KMS-11 (cell line): ENCODE results near the gene DPP10.

Source experiments
- H2AFZ ChIP-seq: fragments of 200-600 bp; sonication (generic); 2 replicates; pipeline ENCODE4 v1.6.1; 2016; ENCODE audit warnings: antibody characterized with exemption, mixed run types, low read depth
- H3K27ac ChIP-seq: fragments of 200-600 bp; sonication (generic); 2 replicates; pipeline ENCODE4 v1.6.1; 2016; ENCODE audit warnings: mild to moderate bottlenecking, mixed run types
- H3K27me3 ChIP-seq: fragments of 200-600 bp; sonication (generic); 2 replicates; pipeline ENCODE4 v1.6.1; 2017; ENCODE audit warnings: mild to moderate bottlenecking, low read depth, mixed run types, moderate library complexity; ENCODE audit not compliant: insufficient read depth
- H3K36me3 ChIP-seq: fragments of 200-600 bp; sonication (generic); 2 replicates; pipeline ENCODE4 v1.6.1; 2017; ENCODE audit warnings: mild to moderate bottlenecking, mixed run types; ENCODE audit not compliant: insufficient read depth
- H3K4me1 ChIP-seq: fragments of 200-600 bp; sonication (generic); 2 replicates; pipeline ENCODE4 v1.6.1; 2016; ENCODE audit warnings: mild to moderate bottlenecking, low read depth, mixed run types; ENCODE audit not compliant: poor library complexity, severe bottlenecking
- H3K4me2 ChIP-seq: fragments of 200-600 bp; sonication (generic); 2 replicates; pipeline ENCODE4 v1.7.0; 2016; ENCODE audit warnings: mild to moderate bottlenecking, mixed run types
- H3K4me3 ChIP-seq: fragments of 200-600 bp; sonication (generic); IDR thresholded peaks from 2 replicates; pipeline ENCODE4 v1.6.1; 2017; ENCODE audit warnings: low read depth, low read length, mixed read lengths; ENCODE audit not compliant: insufficient read depth
- H3K79me2 ChIP-seq: fragments of 200-600 bp; sonication (generic); 2 replicates; pipeline ENCODE4 v1.6.1; 2016; ENCODE audit warnings: low read depth, mixed run types; ENCODE audit not compliant: insufficient read depth
- H3K9ac ChIP-seq: fragments of 200-600 bp; sonication (generic); 2 replicates; pipeline ENCODE4 v1.6.1; 2016; ENCODE audit warnings: mild to moderate bottlenecking, mixed run types
- H4K20me1 ChIP-seq: fragments of 200-600 bp; sonication (generic); 2 replicates; pipeline ENCODE4 v1.6.1; 2016; ENCODE audit warnings: mild to moderate bottlenecking, mixed run types; ENCODE audit not compliant: insufficient read depth
- TF ChIP-seq, protein P1 (sequence below): fragments of 200-600 bp; sonication (generic); conservative IDR thresholded peaks from 2 replicates; pipeline ENCODE4 v1.6.1; 2017; ENCODE audit warnings: low read depth, mild to moderate bottlenecking, antibody characterized with exemption, low read length, moderate library complexity, mixed read lengths

The DPP10 gene

DNA sequence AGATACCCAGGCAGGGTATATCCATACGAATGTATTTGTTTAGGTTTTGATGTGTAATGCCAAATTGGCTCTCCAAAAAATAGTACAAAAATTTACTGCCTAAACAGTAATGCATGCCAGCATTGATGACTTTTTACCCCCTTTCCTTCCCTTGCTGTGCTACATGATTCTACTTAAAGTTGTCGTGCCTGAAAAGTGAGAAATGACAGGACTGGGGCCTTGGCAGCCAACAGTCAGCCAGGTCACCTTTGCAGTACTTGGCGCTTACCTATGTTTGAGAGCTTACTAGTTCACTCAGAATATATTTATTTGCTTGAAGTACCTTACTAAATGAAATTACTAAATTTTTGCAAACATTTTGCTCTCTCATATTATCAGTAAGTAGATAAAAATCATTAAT lies 1329.1 kb downstream of the DPP10 start:
- Histone ChIP-seq H3K4me1 (no peaks in the 10 kb centered on the region), H3K27me3 (no peaks in the 10 kb centered on the region), H3K9ac (no peak overlapping the region), H2AFZ (no peak overlapping the region), H3K4me2 (no peak overlapping the region), H3K79me2 (no peaks in the 10 kb centered on the region), H3K36me3 (no peaks in the 10 kb centered on the region), H4K20me1 (no peaks in the 10 kb centered on the region), H3K27ac (no peak overlapping the region), H3K4me3 (no peak overlapping the region)
- TF ChIP-seq, protein P1, sequence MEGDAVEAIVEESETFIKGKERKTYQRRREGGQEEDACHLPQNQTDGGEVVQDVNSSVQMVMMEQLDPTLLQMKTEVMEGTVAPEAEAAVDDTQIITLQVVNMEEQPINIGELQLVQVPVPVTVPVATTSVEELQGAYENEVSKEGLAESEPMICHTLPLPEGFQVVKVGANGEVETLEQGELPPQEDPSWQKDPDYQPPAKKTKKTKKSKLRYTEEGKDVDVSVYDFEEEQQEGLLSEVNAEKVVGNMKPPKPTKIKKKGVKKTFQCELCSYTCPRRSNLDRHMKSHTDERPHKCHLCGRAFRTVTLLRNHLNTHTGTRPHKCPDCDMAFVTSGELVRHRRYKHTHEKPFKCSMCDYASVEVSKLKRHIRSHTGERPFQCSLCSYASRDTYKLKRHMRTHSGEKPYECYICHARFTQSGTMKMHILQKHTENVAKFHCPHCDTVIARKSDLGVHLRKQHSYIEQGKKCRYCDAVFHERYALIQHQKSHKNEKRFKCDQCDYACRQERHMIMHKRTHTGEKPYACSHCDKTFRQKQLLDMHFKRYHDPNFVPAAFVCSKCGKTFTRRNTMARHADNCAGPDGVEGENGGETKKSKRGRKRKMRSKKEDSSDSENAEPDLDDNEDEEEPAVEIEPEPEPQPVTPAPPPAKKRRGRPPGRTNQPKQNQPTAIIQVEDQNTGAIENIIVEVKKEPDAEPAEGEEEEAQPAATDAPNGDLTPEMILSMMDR: no peak

DNA sequence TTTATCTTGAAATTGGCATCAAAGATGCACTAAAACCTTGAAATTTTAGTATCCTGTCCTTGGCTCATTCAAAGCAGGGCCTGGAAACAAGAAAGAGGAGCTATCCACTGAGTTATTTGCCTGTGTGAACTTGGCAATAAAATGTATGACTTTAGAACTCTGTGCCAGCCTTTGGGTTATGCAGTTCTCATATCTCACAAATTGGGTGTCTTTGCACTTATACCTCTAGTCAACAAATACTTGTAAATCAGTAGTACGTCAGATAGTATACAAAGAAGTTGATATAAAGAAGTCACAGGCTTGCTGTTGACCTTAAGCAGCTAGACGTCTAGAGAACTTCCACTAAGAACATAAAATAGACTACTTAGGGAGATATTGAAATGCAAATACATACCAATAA lies 1331.9 kb downstream of the DPP10 start:
- H3K79me2 ChIP-seq: no peaks in the 10 kb centered on the region
- no peaks in the 10 kb centered on the region for H3K27me3 ChIP-seq
- H4K20me1 ChIP-seq: no peaks in the 10 kb centered on the region
- H3K4me3 ChIP-seq: no peak overlapping the region
- H3K36me3 ChIP-seq: no peaks in the 10 kb centered on the region
- H3K4me2 ChIP-seq: no peak overlapping the region
- TF ChIP-seq, protein P1: no peak
- H2AFZ ChIP-seq: no peak overlapping the region
- no peaks in the 10 kb centered on the region for H3K4me1 ChIP-seq
- H3K9ac ChIP-seq: no peak overlapping the region
- no peak overlapping the region for H3K27ac ChIP-seq

DNA sequence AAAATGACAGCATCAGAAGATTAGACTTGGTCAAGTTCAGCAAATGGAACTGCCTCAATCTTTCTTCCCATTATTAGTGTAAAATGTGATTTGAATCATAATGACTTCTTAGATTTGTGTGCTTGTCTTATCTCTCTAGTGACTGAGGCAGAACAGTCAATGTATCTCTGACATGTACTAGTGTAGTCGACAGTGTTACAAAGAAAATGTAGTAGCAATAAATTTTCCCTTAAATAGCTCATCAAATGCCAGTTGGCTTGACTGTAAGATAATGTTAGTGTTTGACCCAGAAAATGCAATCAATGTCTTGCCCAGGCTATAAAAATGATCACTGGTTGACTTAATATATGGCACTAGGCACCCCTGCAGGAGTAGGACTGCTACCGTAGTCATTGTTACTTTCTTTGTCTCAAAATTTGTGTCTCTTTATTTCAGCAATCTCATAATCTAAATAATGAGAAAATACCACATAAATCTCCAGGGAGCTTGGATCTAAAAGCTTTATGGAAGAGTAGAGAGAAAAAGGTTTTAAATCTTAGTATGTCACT lies 1336.7 kb downstream of the DPP10 start:
- Histone ChIP-seq H3K36me3 (no peaks in the 10 kb centered on the region), H3K27me3 (no peaks in the 10 kb centered on the region)
- TF ChIP-seq, protein P1: no peak

DNA sequence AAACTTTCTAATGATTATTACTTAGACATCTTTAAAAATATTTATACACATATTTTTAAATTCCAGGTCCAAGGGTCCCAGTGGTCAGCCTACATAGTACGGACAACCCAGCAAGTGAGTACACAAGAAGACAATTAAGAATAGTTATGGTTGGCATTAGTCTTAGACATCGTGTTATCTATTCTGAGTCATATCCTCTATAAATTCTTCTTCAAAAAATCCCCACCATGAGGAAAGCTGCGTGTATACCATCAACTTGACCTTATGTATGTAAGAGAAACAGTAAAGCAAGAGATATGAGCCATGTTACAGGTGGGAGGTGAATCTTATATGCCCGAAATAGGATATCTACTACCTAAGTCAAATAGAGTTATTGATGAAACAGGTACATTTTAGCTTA lies 1339.8 kb downstream of the DPP10 start:
- Histone ChIP-seq H2AFZ (no peak overlapping the region), H3K9ac (no peak overlapping the region), H3K27me3 (no peaks in the 10 kb centered on the region), H3K4me2 (no peak overlapping the region), H3K36me3 (no peaks in the 10 kb centered on the region), H4K20me1 (no peaks in the 10 kb centered on the region), H3K79me2 (no peaks in the 10 kb centered on the region), H3K27ac (no peak overlapping the region), H3K4me3 (no peak overlapping the region), H3K4me1 (no peaks in the 10 kb centered on the region)
- TF ChIP-seq, protein P1: no peak

More for the DNA sequence above, 1336.7 kb downstream of the DPP10 start:
- Histone ChIP-seq H3K27ac (no peak overlapping the region), H3K4me2 (no peak overlapping the region), H3K9ac (no peak overlapping the region), H4K20me1 (no peaks in the 10 kb centered on the region), H2AFZ (no peak overlapping the region), H3K79me2 (no peaks in the 10 kb centered on the region), H3K4me1 (no peaks in the 10 kb centered on the region), H3K4me3 (no peak overlapping the region)
